H9 (cell line): ENCODE measurements around the gene RORC. TPM values are rescaled to one million over a fixed set of nuclear protein-coding genes. Genes with fewer than 3 reads are reported as not detected.

Experiments
- DNase-seq: peaks from one replicate; pipeline ENCODE4 v3.0.0-alpha.2; 2017
- H2AFZ ChIP-seq: one replicate; pipeline ENCODE4 v1.6.1; 2013; ENCODE audit warnings: mild to moderate bottlenecking, low read length, control low read depth, moderate library complexity
- H2AK5ac ChIP-seq: 2 replicates; pipeline ENCODE4 v1.6.1; 2013; ENCODE audit warnings: low read length, control low read depth, mixed read lengths; ENCODE audit not compliant: insufficient read length
- H2BK120ac ChIP-seq: one replicate; pipeline ENCODE4 v1.6.1; 2013; ENCODE audit warnings: low read depth, mild to moderate bottlenecking, low read length, control low read depth, inconsistent platforms; ENCODE audit not compliant: poor library complexity, severe bottlenecking
- H2BK12ac ChIP-seq: 2 replicates; pipeline ENCODE4 v1.6.1; 2013; ENCODE audit warnings: low read length, control low read depth, mixed read lengths, low read depth; ENCODE audit not compliant: insufficient read length
- H2BK15ac ChIP-seq: 2 replicates; pipeline ENCODE4 v1.6.1; 2013; ENCODE audit warnings: low read depth, low read length, control low read depth
- H2BK20ac ChIP-seq: one replicate; pipeline ENCODE4 v1.6.1; 2013; ENCODE audit warnings: low read depth, mild to moderate bottlenecking, low read length, control low read depth, inconsistent platforms; ENCODE audit not compliant: poor library complexity, severe bottlenecking
- H2BK5ac ChIP-seq: 2 replicates; pipeline ENCODE4 v1.6.1; 2013; ENCODE audit warnings: low read length, control low read depth, mixed read lengths; ENCODE audit not compliant: insufficient read length
- H3K14ac ChIP-seq: 2 replicates; pipeline ENCODE4 v1.6.1; 2013; ENCODE audit warnings: low read length, control low read depth; ENCODE audit not compliant: insufficient read depth
- H3K18ac ChIP-seq: 2 replicates; pipeline ENCODE4 v1.6.1; 2013; ENCODE audit warnings: low read depth, mild to moderate bottlenecking, mixed read lengths, low read length, control low read depth; ENCODE audit not compliant: insufficient read length
- H3K23ac ChIP-seq: 2 replicates; pipeline ENCODE4 v1.6.1; 2013; ENCODE audit warnings: low read length, control low read depth, mixed read lengths, low read depth; ENCODE audit not compliant: insufficient read length
- H3K23me2 ChIP-seq: 2 replicates; pipeline ENCODE4 v1.6.1; 2013; ENCODE audit warnings: low read depth, mild to moderate bottlenecking, mixed read lengths, low read length, control low read depth; ENCODE audit not compliant: insufficient read length, poor library complexity, severe bottlenecking
- H3K27ac ChIP-seq: 2 replicates; pipeline ENCODE4 v1.5.1; 2013; ENCODE audit warnings: low read length, control low read depth, mixed read lengths, low read depth; ENCODE audit not compliant: insufficient read length
- H3K27me3 ChIP-seq: 2 replicates; pipeline ENCODE4 v1.6.1; 2013; ENCODE audit warnings: low read length, control low read depth, inconsistent platforms; ENCODE audit not compliant: insufficient read depth
- H3K4ac ChIP-seq: 2 replicates; pipeline ENCODE4 v1.6.1; 2013; ENCODE audit warnings: low read depth, mild to moderate bottlenecking, control low read depth, inconsistent platforms, low read length, moderate library complexity
- H3K4me1 ChIP-seq: 2 replicates; pipeline ENCODE4 v1.6.1; 2013; ENCODE audit warnings: low read length, control low read depth, inconsistent platforms; ENCODE audit not compliant: insufficient read depth
- H3K4me2 ChIP-seq: 2 replicates; pipeline ENCODE4 v1.6.1; 2013; ENCODE audit warnings: low read length, control low read depth, mixed read lengths; ENCODE audit not compliant: insufficient read length, insufficient read depth
- H3K56ac ChIP-seq: 2 replicates; pipeline ENCODE4 v1.6.1; 2013; ENCODE audit warnings: low read depth, mild to moderate bottlenecking, mixed read lengths, low read length, control low read depth; ENCODE audit not compliant: insufficient read length
- H3K79me1 ChIP-seq: 2 replicates; pipeline ENCODE4 v1.6.1; 2013; ENCODE audit warnings: low read depth, mild to moderate bottlenecking, moderate library complexity, low read length, control low read depth, inconsistent platforms; ENCODE audit not compliant: insufficient read depth, poor library complexity, severe bottlenecking
- H3K79me2 ChIP-seq: 2 replicates; pipeline ENCODE4 v1.6.1; 2013; ENCODE audit warnings: low read length, control low read depth, inconsistent platforms; ENCODE audit not compliant: insufficient read depth
- H3K9ac ChIP-seq: 2 replicates; pipeline ENCODE4 v1.6.1; 2013; ENCODE audit warnings: low read length, control low read depth, mixed read lengths; ENCODE audit not compliant: insufficient read length; ENCODE audit errors: extremely low read depth
- H3K9me3 ChIP-seq: one replicate; pipeline ENCODE4 v1.6.1; 2013; ENCODE audit warnings: low read depth, low read length, inconsistent platforms; ENCODE audit not compliant: control insufficient read depth
- H3T11ph ChIP-seq: one replicate; pipeline ENCODE4 v1.6.1; 2013; ENCODE audit warnings: mild to moderate bottlenecking, low read length, control low read depth, inconsistent platforms
- H4K20me1 ChIP-seq: one replicate; pipeline ENCODE4 v1.6.1; 2013; ENCODE audit not compliant: control insufficient read depth, insufficient read length, insufficient read depth
- H4K5ac ChIP-seq: 2 replicates; pipeline ENCODE4 v1.6.1; 2013; ENCODE audit warnings: low read depth, mild to moderate bottlenecking, mixed read lengths, low read length, control low read depth; ENCODE audit not compliant: insufficient read length
- H4K8ac ChIP-seq: replicated peaks from 2 replicates; pipeline ENCODE4 v1.6.1; 2013; ENCODE audit warnings: low read length, control low read depth, mixed read lengths, low read depth; ENCODE audit not compliant: insufficient read length
- H4K91ac ChIP-seq: 2 replicates; pipeline ENCODE4 v1.6.1; 2013; ENCODE audit warnings: low read depth, mild to moderate bottlenecking, moderate library complexity, mixed read lengths, low read length, control low read depth; ENCODE audit not compliant: insufficient read length
- H3K27ac Mint-ChIP-seq, 3 experiments: 2 replicates in 2 of 3; 3 replicates in 1 of 3; pipeline ENCODE4 v1.8.0; 2020 to 2021; ENCODE audit warnings: mixed read lengths in 3 of 3, mild to moderate bottlenecking in 1 of 3, moderate library complexity in 1 of 3
- H3K27me3 Mint-ChIP-seq: 2 replicates; pipeline ENCODE4 v1.8.0; 2021; ENCODE audit warnings: low read depth, mild to moderate bottlenecking, moderate library complexity, mixed read lengths
- H3K36me3 Mint-ChIP-seq, 3 experiments: 2 replicates in 2 of 3; 3 replicates in 1 of 3; pipeline ENCODE4 v1.8.0; 2020 to 2021; ENCODE audit warnings: low read depth in 3 of 3, mixed read lengths in 3 of 3; ENCODE audit not compliant: insufficient read depth in 1 of 3
- H3K4me1 Mint-ChIP-seq, 2 experiments: 2 replicates each; pipeline ENCODE4 v1.8.0; 2020; ENCODE audit warnings: mixed read lengths in 2 of 2
- H3K4me3 Mint-ChIP-seq, 2 experiments: 2 replicates in 1 of 2; 3 replicates in 1 of 2; pipeline ENCODE4 v1.8.0; 2020 to 2021; ENCODE audit warnings: mild to moderate bottlenecking in 2 of 2, mixed read lengths in 2 of 2, moderate library complexity in 1 of 2
- H3K9me3 Mint-ChIP-seq, 2 experiments: 2 replicates in 1 of 2; 3 replicates in 1 of 2; pipeline ENCODE4 v1.8.0; 2020; ENCODE audit warnings: mild to moderate bottlenecking in 2 of 2, mixed read lengths in 2 of 2, moderate library complexity in 1 of 2
- WGBS: extraction: QIAGEN DNeasy Blood & Tissue Kit; methylation state at CpG from one replicate; pipeline ENCODE4 v1.1.7; 2013; ENCODE audit warnings: missing lambda C conversion rate, low lambda C conversion rate, mixed read lengths; ENCODE audit not compliant: insufficient read length; ENCODE audit errors: extremely low coverage; 5-methylcytosine and 5-hydroxymethylcytosine counted together
- total RNA-seq: library from RNA; stranded (reverse); gene quantifications from 2 replicates; pipeline ENCODE4 v1.2.1, GENCODE V29; 2021
- TF ChIP-seq, protein P1 (sequence below): fragments of 200-600 bp; sonication (generic); conservative IDR thresholded peaks from 3 replicates; pipeline ENCODE4 v1.8.0; 2021; ENCODE audit warnings: antibody characterized with exemption, mild to moderate bottlenecking

RORC gene
- total RNA-seq, 1 experiment from 2014 or later, result 0.52 TPM

DNA sequence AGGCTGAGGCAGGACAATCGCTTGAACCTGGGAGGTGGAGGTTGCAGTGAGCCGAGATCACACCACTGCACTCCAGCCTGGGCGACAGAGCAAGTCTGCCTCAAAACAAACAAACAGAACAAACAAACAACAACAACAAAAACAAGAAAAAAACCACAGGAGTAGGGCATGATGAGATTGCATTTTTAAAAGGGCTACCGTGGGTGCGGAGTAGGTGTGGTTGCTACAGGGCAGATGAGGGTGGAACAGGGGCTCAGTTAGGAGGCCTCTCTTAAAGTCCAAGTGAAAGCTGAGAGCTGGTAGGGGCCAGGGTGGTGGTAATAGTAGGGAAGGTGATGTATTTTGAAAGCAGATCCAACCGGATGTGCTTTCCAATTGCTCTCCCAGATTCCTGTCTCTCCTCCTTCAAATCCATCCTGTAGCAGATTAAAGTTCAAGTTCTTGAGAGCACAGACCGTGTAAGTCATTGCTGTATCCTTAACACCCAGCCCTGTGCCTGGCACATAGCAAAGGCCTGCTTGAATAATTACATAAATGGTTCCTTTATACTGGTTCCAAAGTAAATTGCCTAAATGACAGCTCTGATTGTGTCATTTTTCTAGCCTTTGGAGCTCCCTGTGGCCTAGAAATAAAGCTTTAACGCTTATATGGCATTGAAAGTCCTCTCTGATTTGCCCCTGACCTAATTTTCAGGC lies 22.2 kb downstream of the RORC start:
- H3K27ac Mint-ChIP-seq, result peak overlapping the region in 2 of 3 experiments; percentile 77 to 84
- H3K4me2 ChIP-seq, result no peak overlapping the region

More for the DNA sequence above, 22.2 kb downstream of the RORC start:
- no peak overlapping the region for H3K56ac ChIP-seq
- WGBS, result no CpG with 5 or more reads among the region's 8 CpGs
- H3K9me3 ChIP-seq, result no peaks in the 10 kb centered on the region
- no peaks in the 10 kb centered on the region for H3K23me2 ChIP-seq
- no peak overlapping the region for H4K91ac ChIP-seq
- H4K5ac ChIP-seq, result no peak overlapping the region
- no peak overlapping the region for H4K8ac ChIP-seq
- H3K4ac ChIP-seq, result no peak overlapping the region
- no peak overlapping the region for H2AK5ac ChIP-seq
- peak overlapping the region; percentile 10 for H3T11ph ChIP-seq
- H2BK20ac ChIP-seq, result no peak overlapping the region
- H2BK15ac ChIP-seq, result no peak overlapping the region
- no peaks in the 10 kb centered on the region for H3K79me2 ChIP-seq
- H4K20me1 ChIP-seq, result no peaks in the 10 kb centered on the region
- H3K23ac ChIP-seq, result no peak overlapping the region
- H3K4me3 Mint-ChIP-seq, result no peak overlapping the region
- no peaks in the 10 kb centered on the region; the same call in 1 of the 2 replicates for H3K4me1 ChIP-seq
- no peak overlapping the region for H2BK12ac ChIP-seq
- 0 out of 2 replicates have a peak, but pooled peaks cover 2% of the 10 kb centered on the region for H3K27me3 ChIP-seq
- H3K9me3 Mint-ChIP-seq, result no peaks in the 10 kb centered on the region
- H3K36me3 Mint-ChIP-seq, result no peaks in the 10 kb centered on the region
- no peak overlapping the region for H2BK5ac ChIP-seq
- peaks cover 2% of the 10 kb centered on the region; the same call in 1 of the 2 replicates for H3K27me3 Mint-ChIP-seq
- no peak overlapping the region for H2AFZ ChIP-seq
- H3K18ac ChIP-seq, result no peak overlapping the region
- H3K4me1 Mint-ChIP-seq, result peaks cover 22% of the 10 kb centered on the region in 2 experiments
- H3K9ac ChIP-seq, result no peak overlapping the region
- no peak overlapping the region for H3K14ac ChIP-seq
- H3K79me1 ChIP-seq, result no peaks in the 10 kb centered on the region
- H2BK120ac ChIP-seq, result no peak overlapping the region
- TF ChIP-seq, protein P1, sequence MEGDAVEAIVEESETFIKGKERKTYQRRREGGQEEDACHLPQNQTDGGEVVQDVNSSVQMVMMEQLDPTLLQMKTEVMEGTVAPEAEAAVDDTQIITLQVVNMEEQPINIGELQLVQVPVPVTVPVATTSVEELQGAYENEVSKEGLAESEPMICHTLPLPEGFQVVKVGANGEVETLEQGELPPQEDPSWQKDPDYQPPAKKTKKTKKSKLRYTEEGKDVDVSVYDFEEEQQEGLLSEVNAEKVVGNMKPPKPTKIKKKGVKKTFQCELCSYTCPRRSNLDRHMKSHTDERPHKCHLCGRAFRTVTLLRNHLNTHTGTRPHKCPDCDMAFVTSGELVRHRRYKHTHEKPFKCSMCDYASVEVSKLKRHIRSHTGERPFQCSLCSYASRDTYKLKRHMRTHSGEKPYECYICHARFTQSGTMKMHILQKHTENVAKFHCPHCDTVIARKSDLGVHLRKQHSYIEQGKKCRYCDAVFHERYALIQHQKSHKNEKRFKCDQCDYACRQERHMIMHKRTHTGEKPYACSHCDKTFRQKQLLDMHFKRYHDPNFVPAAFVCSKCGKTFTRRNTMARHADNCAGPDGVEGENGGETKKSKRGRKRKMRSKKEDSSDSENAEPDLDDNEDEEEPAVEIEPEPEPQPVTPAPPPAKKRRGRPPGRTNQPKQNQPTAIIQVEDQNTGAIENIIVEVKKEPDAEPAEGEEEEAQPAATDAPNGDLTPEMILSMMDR, result no peak
- DNase-seq, result no peak
- no peak overlapping the region for H3K27ac ChIP-seq
